GM12878 (cell line): ENCODE data around the gene PRRG4.

ENCODE experiments used
- BCL3 ChIP-seq: IDR thresholded peaks from 2 replicates; pipeline ENCODE4 v1.6.1; 2011; ENCODE audit warnings: borderline replicate concordance, low read depth, mild to moderate bottlenecking, moderate library complexity, low read length; ENCODE audit not compliant: insufficient read depth, poor library complexity, severe bottlenecking
- CTCF ChIP-seq, 3 experiments: IDR thresholded peaks in 2 of 3; conservative IDR thresholded peaks in 1 of 3; 2 replicates each; pipeline ENCODE4 v1.5.1; 2011; ENCODE audit warnings: low read depth in 3 of 3, low read length in 3 of 3, mild to moderate bottlenecking in 3 of 3, control low read depth in 2 of 3, moderate library complexity in 2 of 3, inconsistent platforms in 1 of 3, mixed read lengths in 1 of 3; ENCODE audit not compliant: control insufficient read depth in 2 of 3, insufficient read depth in 1 of 3; ENCODE audit errors: extremely low read depth in 1 of 3
- E2F8 ChIP-seq: fragments of 450-650 bp; IDR thresholded peaks from 2 replicates; pipeline ENCODE4 v1.6.1; 2018; ENCODE audit warnings: mild to moderate bottlenecking, low read depth, moderate library complexity; ENCODE audit not compliant: partially characterized antibody
- IKZF1 ChIP-seq: fragments of 450-650 bp; conservative IDR thresholded peaks from 2 replicates; pipeline ENCODE4 v1.6.1; 2017; ENCODE audit warnings: antibody characterized with exemption, mild to moderate bottlenecking
- IRF3 ChIP-seq: fragments of 450-650 bp; IDR thresholded peaks from 2 replicates; pipeline ENCODE4 v1.6.1; 2014; ENCODE audit warnings: mild to moderate bottlenecking
- KAT2A ChIP-seq: conservative IDR thresholded peaks from 2 replicates; pipeline ENCODE4 v1.6.1; 2011; ENCODE audit warnings: low read depth, low read length; ENCODE audit not compliant: control insufficient read depth
- PBX3 ChIP-seq: IDR thresholded peaks from 2 replicates; pipeline ENCODE4 v1.6.1; 2011; ENCODE audit warnings: mild to moderate bottlenecking, low read depth, low read length, moderate library complexity; ENCODE audit not compliant: insufficient replicate concordance
- YY1 ChIP-seq: IDR thresholded peaks from 2 replicates; pipeline ENCODE4 v1.6.1; 2011; ENCODE audit warnings: low read depth, mild to moderate bottlenecking, low read length
- ZNF24 ChIP-seq: fragments of 450-650 bp; IDR thresholded peaks from 2 replicates; pipeline ENCODE4 v1.6.1; 2017; ENCODE audit warnings: antibody characterized with exemption, mild to moderate bottlenecking
- ZNF274 ChIP-seq: IDR thresholded peaks from one replicate; pipeline ENCODE4 v1.8.0; 2011; ENCODE audit not compliant: insufficient read length, insufficient read depth

GRCh38 chr11:32849761-32850160 lies 20.0 kb downstream of the PRRG4 start:
- TF ChIP-seq CTCF (IDR thresholded peaks at IDR 0.05 in 2 of 3, conservative IDR thresholded peaks at IDR 0.05 in 1 of 3; ENCODE audit: control insufficient read depth in 2 of 3, extremely low read depth in 1 of 3, insufficient read depth in 1 of 3, low read depth in 3 of 3, low read length in 3 of 3) (no peak), KAT2A (no peak), BCL3 (no peak), IRF3 (no peak), YY1 (no peak), ZNF274 (no peak), IKZF1 (no peak), E2F8 (no peak), PBX3 (no peak), ZNF24 (no peak)
